22Rv1 (cell line): ENCODE measurements around the gene HLF.

Experiments
- ZFX ChIP-seq: fragments of 450-650 bp; IDR thresholded peaks from 2 replicates; pipeline ENCODE4 v1.6.1; 2017; ENCODE audit warnings: antibody characterized with exemption, borderline replicate concordance
- TF ChIP-seq, protein P1 (sequence below): fragments of 450-650 bp; IDR thresholded peaks from 2 replicates; pipeline ENCODE4 v1.5.1; 2017; ENCODE audit warnings: mild to moderate bottlenecking

- TF ChIP-seq, protein P1, sequence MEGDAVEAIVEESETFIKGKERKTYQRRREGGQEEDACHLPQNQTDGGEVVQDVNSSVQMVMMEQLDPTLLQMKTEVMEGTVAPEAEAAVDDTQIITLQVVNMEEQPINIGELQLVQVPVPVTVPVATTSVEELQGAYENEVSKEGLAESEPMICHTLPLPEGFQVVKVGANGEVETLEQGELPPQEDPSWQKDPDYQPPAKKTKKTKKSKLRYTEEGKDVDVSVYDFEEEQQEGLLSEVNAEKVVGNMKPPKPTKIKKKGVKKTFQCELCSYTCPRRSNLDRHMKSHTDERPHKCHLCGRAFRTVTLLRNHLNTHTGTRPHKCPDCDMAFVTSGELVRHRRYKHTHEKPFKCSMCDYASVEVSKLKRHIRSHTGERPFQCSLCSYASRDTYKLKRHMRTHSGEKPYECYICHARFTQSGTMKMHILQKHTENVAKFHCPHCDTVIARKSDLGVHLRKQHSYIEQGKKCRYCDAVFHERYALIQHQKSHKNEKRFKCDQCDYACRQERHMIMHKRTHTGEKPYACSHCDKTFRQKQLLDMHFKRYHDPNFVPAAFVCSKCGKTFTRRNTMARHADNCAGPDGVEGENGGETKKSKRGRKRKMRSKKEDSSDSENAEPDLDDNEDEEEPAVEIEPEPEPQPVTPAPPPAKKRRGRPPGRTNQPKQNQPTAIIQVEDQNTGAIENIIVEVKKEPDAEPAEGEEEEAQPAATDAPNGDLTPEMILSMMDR: no peak
- TF ChIP-seq ZFX: no peak
These were observed 26.9 kb upstream of the HLF start for GRCh38 chr17:55237841-55238178.
